Immature natural killer cell (primary cell): ENCODE results near the gene NEIL3. TPM values are rescaled to one million over a fixed set of nuclear protein-coding genes. Genes with fewer than 3 reads are reported as not detected.

ENCODE experiments used
- DNase-seq, 3 donors: peaks; one replicate each; pipeline ENCODE4 v3.0.0; 2022; ENCODE audit warnings: mixed read lengths in 1 of 3
- H3K27ac Mint-ChIP-seq, 6 donors: one replicate each; pipeline ENCODE4 v1.8.0; 2020; ENCODE audit warnings: mixed read lengths in 6 of 6, mild to moderate bottlenecking in 5 of 6, inconsistent platforms in 4 of 6, moderate library complexity in 3 of 6
- H3K27me3 Mint-ChIP-seq, 3 donors: one replicate each; pipeline ENCODE4 v1.8.0; 2020 to 2021; ENCODE audit warnings: low read depth in 3 of 3, mild to moderate bottlenecking in 3 of 3, mixed read lengths in 3 of 3, moderate library complexity in 3 of 3, inconsistent platforms in 1 of 3
- H3K36me3 Mint-ChIP-seq, 3 donors: one replicate each; pipeline ENCODE4 v1.8.0; 2020; ENCODE audit warnings: mixed read lengths in 3 of 3, inconsistent platforms in 2 of 3, mild to moderate bottlenecking in 2 of 3
- H3K4me1 Mint-ChIP-seq, 2 donors: one replicate each; pipeline ENCODE4 v1.8.0; 2020; ENCODE audit warnings: inconsistent platforms in 2 of 2, mild to moderate bottlenecking in 2 of 2, mixed read lengths in 2 of 2, moderate library complexity in 1 of 2
- H3K4me3 Mint-ChIP-seq, 5 donors: one replicate each; pipeline ENCODE4 v1.8.0; 2020; ENCODE audit warnings: mild to moderate bottlenecking in 5 of 5, mixed read lengths in 5 of 5, inconsistent platforms in 3 of 5, moderate library complexity in 3 of 5
- H3K9me3 Mint-ChIP-seq, 6 donors: one replicate each; pipeline ENCODE4 v1.8.0; 2020; ENCODE audit warnings: mild to moderate bottlenecking in 6 of 6, mixed read lengths in 6 of 6, inconsistent platforms in 4 of 6, moderate library complexity in 3 of 6
- polyA plus RNA-seq, 3 donors: library from polyadenylated mRNA; unstranded; fragments of 300-500 nt; fragmentation: Illumina TruSeq; gene quantifications; one replicate each; pipeline ENCODE4 v1.2.3, GENCODE V29; 2021

Gene NEIL3
- polyA plus RNA-seq, 3 donors from 2014 or later, result 0.18 to 0.61 TPM; not detected in 1

DNA sequence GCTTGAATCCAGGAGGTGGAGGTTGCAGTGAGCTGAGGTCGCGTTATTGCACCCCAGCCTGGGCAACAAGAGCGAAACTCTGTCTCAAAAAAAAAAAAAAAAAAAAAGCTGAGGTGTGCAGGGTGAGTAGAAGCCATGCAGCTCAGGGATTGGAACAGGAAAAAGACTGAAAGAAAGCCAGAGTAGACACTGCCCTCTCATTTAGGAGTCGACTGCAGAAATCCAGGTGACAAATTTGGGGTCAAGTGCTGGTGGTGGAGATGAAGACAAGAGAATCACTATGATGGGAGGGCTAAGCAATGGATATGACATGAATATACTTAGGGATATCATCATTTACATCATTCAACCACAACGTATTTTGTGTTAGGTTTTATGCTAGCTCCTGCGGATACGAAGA is 1.9 kb downstream of the NEIL3 start:
- Mint-ChIP-seq H3K4me3 (peak overlapping the region in 2 of 5 donors; percentile 12 to 31), H3K9me3 (no peaks in the 10 kb centered on the region), H3K27ac (no peak overlapping the region), H3K36me3 (no peaks in the 10 kb centered on the region), H3K27me3 (peaks cover 0 to 12% (median 3%) of the 10 kb centered on the region in 3 donors), H3K4me1 (peaks cover 21 to 38% of the 10 kb centered on the region in 2 donors)
- no peak for DNase-seq

DNA sequence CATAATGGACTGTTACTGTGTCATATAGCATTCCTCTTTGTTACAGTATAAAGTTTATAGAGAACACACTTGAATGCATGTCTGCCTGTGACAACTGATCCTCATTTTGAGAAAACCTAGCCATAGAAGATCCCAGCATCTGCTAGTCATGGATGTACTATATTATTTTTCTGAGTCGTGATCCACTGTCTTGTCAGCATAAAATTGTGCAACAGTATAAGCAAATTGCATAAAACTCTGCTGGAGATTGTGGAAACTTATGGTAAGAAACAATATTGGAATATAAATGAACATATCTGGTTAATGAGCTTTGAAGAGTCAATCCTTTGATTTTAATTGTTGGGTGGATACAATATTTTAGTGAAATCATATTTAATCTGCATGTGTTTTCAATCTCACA is 3.6 kb downstream of the NEIL3 start:
- peaks cover 0 to 12% (median 3%) of the 10 kb centered on the region in 3 donors for H3K27me3 Mint-ChIP-seq
- H3K4me3 Mint-ChIP-seq, result no peak overlapping the region
- no peaks in the 10 kb centered on the region for H3K9me3 Mint-ChIP-seq
- H3K4me1 Mint-ChIP-seq, result peaks cover 27 to 45% of the 10 kb centered on the region in 2 donors
- H3K27ac Mint-ChIP-seq, result no peak overlapping the region
- DNase-seq, result no peak
- no peaks in the 10 kb centered on the region for H3K36me3 Mint-ChIP-seq

DNA sequence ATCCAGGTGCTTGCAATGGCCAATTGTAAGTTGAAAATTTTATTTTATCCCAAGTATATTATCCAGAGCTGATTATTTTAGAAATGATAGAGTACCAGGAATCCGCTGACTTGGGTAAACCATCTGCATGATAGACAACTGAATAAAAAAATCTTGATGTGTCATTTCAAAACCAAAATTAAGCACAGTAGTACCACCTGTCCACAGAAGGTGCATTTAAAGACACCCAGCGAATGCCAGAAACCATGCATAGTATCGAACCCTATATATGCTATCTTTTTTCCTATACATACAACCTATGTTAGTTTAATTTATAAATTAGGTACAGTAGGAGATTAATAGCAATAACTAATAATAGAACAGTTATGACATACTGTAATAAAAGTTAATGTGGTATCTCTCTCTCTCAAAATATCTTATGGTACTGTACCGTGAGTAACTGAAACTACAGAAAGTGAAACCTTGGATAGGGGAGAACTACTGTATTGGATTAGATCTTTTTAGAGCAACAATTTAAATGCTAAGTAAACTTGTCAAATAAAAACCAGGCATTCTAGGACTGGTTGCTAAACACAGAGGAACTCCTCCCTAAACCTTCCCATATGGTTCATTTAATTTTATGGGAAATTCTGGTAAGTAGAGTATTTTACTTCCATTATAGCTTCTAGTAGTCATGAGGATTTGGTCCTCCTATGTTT is 6.2 kb downstream of the NEIL3 start:
- H3K36me3 Mint-ChIP-seq, result no peaks in the 10 kb centered on the region
- peak in 1 of 3 donors; percentile 19 for DNase-seq
- H3K4me1 Mint-ChIP-seq, result peaks cover 24 to 30% of the 10 kb centered on the region in 2 donors
- peak overlapping the region; percentile 20 to 82 (median 70) for H3K27ac Mint-ChIP-seq
- H3K9me3 Mint-ChIP-seq, result no peaks in the 10 kb centered on the region
- peak overlapping the region; percentile 68 to 88 (median 75) for H3K4me3 Mint-ChIP-seq
- peaks cover 0 to 2% (median 0%) of the 10 kb centered on the region in 3 donors for H3K27me3 Mint-ChIP-seq

DNA sequence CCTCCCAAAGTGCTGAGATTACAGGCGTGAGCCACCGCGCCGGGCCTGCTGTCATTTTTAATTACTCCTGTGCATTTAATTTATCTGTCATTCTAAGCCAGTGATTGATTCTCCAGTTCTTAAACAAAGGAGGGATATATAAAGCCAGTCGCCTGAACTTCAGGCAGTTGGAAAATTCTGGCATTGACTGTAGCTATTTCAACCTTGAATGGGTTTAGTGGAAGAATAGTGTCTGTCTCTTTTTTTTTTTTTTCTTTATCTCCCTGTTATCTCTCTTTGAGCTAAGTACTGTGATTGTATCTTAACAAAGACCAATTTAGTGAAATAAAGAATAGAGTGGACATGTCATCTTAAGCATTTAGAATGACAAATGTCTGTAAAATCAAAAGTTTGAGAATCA is 11.0 kb downstream of the NEIL3 start:
- peaks cover 0 to 2% (median 0%) of the 10 kb centered on the region in 3 donors for H3K27me3 Mint-ChIP-seq
- H3K27ac Mint-ChIP-seq, result no peak overlapping the region
- no peak overlapping the region for H3K4me3 Mint-ChIP-seq
- H3K36me3 Mint-ChIP-seq, result no peaks in the 10 kb centered on the region
- no peak for DNase-seq
- H3K9me3 Mint-ChIP-seq, result no peaks in the 10 kb centered on the region
- peaks cover 19 to 20% of the 10 kb centered on the region in 2 donors for H3K4me1 Mint-ChIP-seq

DNA sequence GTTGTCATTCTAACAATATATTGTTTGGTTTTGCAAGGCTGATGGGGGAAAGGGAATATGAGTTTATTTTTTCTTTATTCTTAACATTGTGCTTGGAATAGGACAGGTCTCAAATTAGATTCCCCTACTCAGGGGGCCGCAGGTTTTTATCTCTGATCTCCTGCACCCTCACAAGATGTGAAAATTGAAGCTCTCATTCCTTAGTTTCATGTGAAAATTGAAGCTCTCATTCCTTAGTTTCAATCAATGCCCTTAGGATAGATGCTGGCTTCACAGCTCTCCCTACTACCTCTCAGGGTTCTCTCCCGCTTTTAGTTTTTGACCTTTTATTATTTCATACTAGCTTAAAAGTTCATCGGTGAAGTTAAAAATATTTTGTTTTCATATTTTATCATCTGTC is 12.0 kb downstream of the NEIL3 start:
- Mint-ChIP-seq H3K4me3 (no peak overlapping the region), H3K27ac (no peak overlapping the region), H3K9me3 (no peaks in the 10 kb centered on the region), H3K4me1 (peaks cover 10% of the 10 kb centered on the region in 2 donors), H3K36me3 (no peaks in the 10 kb centered on the region), H3K27me3 (peaks cover 0 to 2% (median 0%) of the 10 kb centered on the region in 3 donors)
- no peak for DNase-seq

DNA sequence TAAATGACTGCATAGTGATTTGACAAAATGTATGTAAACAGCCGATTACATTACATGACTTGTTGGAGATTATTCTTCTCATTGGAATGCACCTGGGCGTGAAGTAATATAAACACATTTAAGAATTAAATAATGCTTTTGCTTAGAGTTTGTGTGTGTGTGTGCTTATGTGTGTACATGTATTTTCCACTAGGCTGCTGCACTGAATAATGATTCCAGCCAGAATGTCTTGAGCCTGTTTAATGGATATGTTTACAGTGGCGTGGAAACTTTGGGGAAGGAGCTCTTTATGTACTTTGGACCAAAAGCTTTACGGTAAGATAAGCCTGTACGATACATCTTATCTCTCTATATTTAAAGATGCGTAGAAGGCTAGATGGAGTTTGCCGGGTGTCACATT is 12.6 kb downstream of the NEIL3 start:
- Mint-ChIP-seq H3K36me3 (no peaks in the 10 kb centered on the region), H3K4me1 (peaks cover 4 to 6% of the 10 kb centered on the region in 2 donors), H3K4me3 (no peak overlapping the region), H3K27ac (no peak overlapping the region), H3K27me3 (peaks cover 0 to 2% (median 0%) of the 10 kb centered on the region in 3 donors), H3K9me3 (no peaks in the 10 kb centered on the region)
- no peak for DNase-seq

DNA sequence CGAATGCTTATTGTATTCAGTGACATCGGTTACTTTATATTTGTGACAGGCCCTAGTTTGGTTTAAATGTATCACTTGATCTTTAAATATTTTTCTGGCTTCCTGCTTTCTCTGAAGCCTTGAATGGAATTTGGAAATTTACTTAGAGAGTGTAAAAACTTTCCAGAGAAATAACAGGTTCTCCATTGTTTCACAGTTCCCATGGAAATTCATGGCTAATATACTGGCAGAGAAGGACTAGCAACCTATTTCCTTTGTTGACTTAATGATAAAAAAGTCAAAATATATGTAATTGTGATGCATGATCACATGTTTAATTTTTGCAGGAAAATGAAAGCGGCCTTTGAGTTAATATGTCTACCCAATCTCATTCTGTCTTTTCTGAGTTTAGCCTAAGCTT is 13.2 kb downstream of the NEIL3 start:
- Mint-ChIP-seq H3K27ac (no peak overlapping the region), H3K27me3 (peaks cover 0 to 2% (median 0%) of the 10 kb centered on the region in 3 donors), H3K4me3 (no peak overlapping the region), H3K4me1 (peaks cover 4 to 6% of the 10 kb centered on the region in 2 donors), H3K36me3 (no peaks in the 10 kb centered on the region), H3K9me3 (no peaks in the 10 kb centered on the region)
- no peak for DNase-seq

DNA sequence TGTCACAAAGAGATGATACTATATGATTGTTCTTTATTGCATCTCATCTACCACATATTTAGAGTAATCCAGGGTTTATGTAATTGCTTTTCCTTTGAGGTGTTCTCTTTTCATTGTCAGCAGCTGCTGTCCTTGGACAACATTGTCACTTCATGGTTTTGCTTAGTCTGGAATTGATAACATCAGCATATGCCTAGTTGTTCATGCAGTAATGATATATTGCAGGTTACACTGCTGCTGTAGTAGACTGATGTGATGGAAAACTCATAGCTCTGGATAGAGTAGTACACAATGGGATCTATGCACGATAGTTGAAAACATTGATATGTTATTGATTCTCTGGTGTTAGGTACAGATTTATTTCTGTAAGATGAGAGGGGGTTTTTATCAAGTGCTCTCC is 13.7 kb downstream of the NEIL3 start:
- no peak overlapping the region for H3K27ac Mint-ChIP-seq
- no peak for DNase-seq
- H3K36me3 Mint-ChIP-seq, result no peaks in the 10 kb centered on the region
- no peak overlapping the region for H3K4me3 Mint-ChIP-seq
- H3K4me1 Mint-ChIP-seq, result peaks cover 4 to 6% of the 10 kb centered on the region in 2 donors
- peaks cover 0 to 2% (median 0%) of the 10 kb centered on the region in 3 donors for H3K27me3 Mint-ChIP-seq
- H3K9me3 Mint-ChIP-seq, result no peaks in the 10 kb centered on the region

DNA sequence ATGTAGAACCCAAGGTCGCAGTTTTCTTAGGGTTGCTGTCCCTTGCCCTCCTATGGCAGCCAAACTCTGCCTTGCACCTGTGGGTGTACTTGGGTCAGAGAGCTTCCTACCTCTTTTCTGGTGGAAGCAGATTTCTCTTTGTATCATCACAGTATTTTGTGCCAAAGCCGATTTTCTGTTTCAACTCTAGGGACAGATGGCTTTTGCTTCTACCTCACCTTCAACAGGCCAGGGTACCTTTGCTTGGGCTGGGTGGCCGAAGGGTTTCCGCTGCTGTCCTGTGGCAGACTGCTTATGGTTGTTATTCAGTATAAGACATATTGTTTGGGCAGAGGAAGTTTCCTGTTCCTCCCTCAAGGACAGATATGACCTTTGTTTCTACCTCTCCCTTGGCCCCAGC is 22.4 kb downstream of the NEIL3 start:
- Mint-ChIP-seq H3K27me3 (no peaks in the 10 kb centered on the region), H3K36me3 (peaks cover 0 to 4% (median 3%) of the 10 kb centered on the region in 3 donors), H3K27ac (no peak overlapping the region), H3K4me1 (no peaks in the 10 kb centered on the region), H3K4me3 (no peak overlapping the region), H3K9me3 (peaks cover 0 to 2% (median 0%) of the 10 kb centered on the region in 6 donors)
- no peak for DNase-seq

DNA sequence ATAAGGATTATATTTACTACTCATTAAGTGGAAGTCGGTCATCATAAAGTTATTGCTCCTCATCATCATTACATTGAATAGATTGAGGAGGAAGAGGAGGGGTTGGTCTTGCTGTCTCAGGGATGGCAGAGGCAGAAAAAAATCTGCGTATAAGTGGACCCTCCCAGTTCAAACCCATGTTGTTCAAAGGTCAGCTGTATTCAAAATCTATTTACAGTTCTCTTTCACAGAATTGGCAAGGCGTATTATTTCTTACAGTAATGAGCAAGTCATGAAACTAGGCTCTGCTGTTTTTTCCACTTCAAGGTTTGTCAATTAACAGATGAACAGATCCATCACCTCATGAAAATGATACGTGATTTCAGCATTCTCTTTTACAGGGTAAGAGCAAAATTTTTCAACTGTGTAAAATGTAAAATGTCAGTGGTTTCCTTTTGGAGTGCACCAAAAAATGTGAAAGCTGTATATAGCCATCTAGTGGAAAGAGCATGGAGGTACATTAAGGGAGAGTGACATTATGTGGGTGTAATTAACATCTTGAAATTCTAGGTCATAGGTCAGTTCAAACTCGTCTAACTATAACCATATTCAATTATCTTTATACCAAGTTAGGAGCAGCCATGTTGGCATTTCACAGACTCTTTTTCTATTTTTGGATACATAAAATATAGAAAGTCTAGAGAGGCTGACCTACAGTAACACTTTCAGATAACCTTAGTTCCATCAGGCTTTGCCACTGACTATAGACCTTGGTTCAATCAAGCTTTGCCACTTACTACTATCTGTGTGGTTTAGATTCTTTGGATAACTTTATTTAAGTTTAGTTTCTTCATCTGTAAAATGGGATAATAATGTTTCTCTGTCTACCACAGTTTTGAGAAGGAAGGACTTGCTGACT is 30.1 kb downstream of the NEIL3 start:
- Mint-ChIP-seq H3K4me1 (peaks cover 3 to 7% of the 10 kb centered on the region in 2 donors), H3K27me3 (no peaks in the 10 kb centered on the region), H3K9me3 (no peaks in the 10 kb centered on the region), H3K27ac (no peak overlapping the region), H3K36me3 (no peaks in the 10 kb centered on the region), H3K4me3 (peak overlapping the region in 1 of 5 donors; percentile 42)
- DNase-seq, result peak in 2 of 3 donors; percentile 19 to 35

DNA sequence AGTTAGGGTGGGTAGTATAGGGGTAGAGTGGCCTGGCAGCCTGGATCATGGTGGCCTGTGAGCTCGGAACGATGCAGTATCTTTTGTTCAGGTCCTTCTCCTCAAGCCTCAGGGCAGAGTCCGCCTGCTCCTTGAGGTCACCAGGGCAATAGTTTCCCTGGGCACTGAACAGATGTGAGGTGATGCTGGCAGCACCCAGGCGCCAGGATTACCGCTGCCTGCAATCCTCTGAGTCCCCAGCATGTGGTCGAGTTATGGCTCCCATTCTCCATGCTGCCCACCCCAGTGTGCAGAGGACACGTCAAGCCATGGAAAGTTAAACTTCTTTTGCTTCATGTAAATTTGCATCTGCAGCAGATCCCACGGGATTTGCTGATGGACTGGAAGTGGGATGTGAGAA is 38.7 kb downstream of the NEIL3 start:
- H3K36me3 Mint-ChIP-seq, result peaks cover 0 to 5% (median 0%) of the 10 kb centered on the region in 3 donors
- no peaks in the 10 kb centered on the region for H3K9me3 Mint-ChIP-seq
- no peaks in the 10 kb centered on the region for H3K4me1 Mint-ChIP-seq
- DNase-seq, result no peak
- peaks cover 0 to 2% (median 2%) of the 10 kb centered on the region in 3 donors for H3K27me3 Mint-ChIP-seq
- no peak overlapping the region for H3K27ac Mint-ChIP-seq
- H3K4me3 Mint-ChIP-seq, result no peak overlapping the region

DNA sequence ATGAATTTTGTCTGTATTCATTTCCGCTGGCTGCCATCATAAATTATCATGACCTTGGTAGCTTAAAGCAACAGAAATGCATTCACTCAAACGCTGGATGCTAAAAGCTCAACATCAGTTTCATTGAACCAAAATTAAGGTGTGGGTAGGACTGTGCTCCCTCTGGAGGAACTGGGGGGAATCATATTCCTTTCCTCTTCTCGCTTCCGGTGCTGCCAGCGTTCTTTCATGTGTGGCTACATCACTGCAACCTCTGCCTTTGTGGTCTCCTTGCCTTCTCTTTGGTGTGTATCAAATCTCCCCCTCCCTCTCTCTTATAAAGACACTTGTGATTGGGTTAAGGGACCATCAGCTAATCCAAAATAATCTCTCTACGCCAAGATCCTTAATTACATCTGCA is 39.5 kb downstream of the NEIL3 start:
- no peak for DNase-seq
- Mint-ChIP-seq H3K27me3 (peaks cover 0 to 2% (median 2%) of the 10 kb centered on the region in 3 donors), H3K36me3 (peaks cover 0 to 5% (median 0%) of the 10 kb centered on the region in 3 donors), H3K4me1 (no peaks in the 10 kb centered on the region), H3K9me3 (no peaks in the 10 kb centered on the region), H3K4me3 (no peak overlapping the region), H3K27ac (no peak overlapping the region)

DNA sequence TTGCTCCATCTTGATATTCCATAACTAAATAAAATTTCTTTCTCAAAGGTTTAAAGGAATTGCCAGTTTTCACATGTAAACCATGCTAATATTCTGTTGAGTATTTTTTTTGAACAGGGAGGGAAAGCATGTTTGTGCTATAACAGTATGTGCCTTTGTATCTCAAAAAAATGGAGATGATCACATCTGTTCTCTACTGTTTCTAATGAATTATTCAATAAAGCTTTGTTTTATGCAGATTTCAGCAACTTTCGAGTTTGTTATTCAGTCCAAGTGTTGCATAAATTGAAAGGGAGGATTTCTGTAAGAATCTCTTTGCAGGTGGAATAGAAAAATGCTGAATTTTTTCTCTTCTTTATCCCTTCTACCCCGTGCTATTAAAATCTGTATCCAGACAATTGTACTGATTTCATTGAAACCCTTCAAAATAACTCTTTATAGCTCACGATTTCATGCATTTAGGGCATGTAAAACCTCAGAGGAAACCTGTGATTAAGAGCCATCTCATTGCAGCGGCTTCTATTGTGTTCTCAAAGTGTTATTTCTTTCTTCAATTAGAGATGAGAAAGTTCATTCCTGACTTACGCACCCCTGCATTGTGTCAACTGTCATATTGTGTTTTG is 42.1 kb downstream of the NEIL3 start:
- no peak overlapping the region for H3K27ac Mint-ChIP-seq
- H3K27me3 Mint-ChIP-seq, result peaks cover 0 to 2% (median 2%) of the 10 kb centered on the region in 3 donors
- no peak overlapping the region for H3K4me3 Mint-ChIP-seq

DNA sequence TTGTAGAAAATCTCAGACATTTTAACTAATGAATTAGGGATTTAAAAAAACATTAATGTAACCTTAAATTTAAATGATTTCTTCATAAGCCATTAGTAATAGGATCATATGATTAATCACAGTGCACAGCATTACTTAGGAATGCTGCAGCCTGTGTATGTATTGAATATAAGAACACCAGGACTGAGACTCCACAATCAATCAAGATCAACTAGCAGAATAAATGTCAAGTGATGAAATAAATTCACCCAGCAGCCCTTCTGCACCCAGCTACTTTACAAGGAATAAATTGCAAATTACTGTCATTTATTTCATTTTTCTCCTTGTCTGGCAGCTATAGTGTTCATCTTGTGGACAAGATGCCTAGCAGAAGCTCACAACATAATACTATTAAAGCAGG is 46.5 kb downstream of the NEIL3 start:
- H3K4me1 Mint-ChIP-seq, result no peaks in the 10 kb centered on the region
- H3K27me3 Mint-ChIP-seq, result no peaks in the 10 kb centered on the region
- H3K4me3 Mint-ChIP-seq, result no peak overlapping the region
- no peak overlapping the region for H3K27ac Mint-ChIP-seq
- peaks cover 0 to 2% (median 0%) of the 10 kb centered on the region in 3 donors for H3K36me3 Mint-ChIP-seq
- no peaks in the 10 kb centered on the region for H3K9me3 Mint-ChIP-seq
- DNase-seq, result no peak

More for the DNA sequence above, 42.1 kb downstream of the NEIL3 start:
- no peaks in the 10 kb centered on the region for H3K4me1 Mint-ChIP-seq
- no peak for DNase-seq
- H3K36me3 Mint-ChIP-seq, result peaks cover 0 to 5% (median 2%) of the 10 kb centered on the region in 3 donors
- H3K9me3 Mint-ChIP-seq, result no peaks in the 10 kb centered on the region
